ENCODE measurements around the gene PKDCC. TPM values are rescaled to one million over a fixed set of nuclear protein-coding genes. Genes with fewer than 3 reads are reported as not detected.

Gene PKDCC
- total RNA-seq, 4 donors from 2014 or later, result 80.7 to 150 (median 117) TPM

GRCh38 chr2:42101206-42102023 is 53.6 kb downstream of the PKDCC start:
- no peak for TF ChIP-seq CTCF (IDR thresholded peaks at IDR 0.05; ENCODE audit: low read depth)

DNA sequence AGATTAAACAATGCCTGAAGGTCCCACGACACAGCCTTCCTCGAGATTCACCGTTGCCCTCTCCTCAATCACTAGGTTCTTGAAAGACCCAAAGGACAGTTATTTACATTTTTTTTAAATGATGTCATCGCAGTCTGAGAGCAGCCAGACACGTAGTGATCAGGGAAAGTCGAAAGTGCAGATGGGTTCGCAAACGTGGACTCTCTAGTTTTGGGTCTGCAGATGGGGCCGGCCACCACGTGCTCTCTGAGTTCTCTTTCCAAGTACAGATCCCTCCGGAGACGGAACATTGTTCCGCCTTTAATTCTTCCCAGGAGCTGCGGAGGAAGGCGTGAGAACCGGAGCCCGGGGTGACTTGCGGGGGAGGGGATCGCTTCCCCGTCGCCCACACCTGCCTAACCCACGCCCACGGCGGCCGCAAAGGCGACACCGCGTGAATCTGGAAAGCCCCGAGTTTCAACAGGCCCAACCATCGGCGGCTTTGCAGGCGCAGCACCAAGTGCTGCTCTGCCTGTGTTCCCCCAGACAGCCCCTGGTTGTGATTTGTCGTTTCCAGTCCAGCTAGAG is 54.3 kb downstream of the PKDCC start:
- no peak for TF ChIP-seq CTCF (IDR thresholded peaks at IDR 0.05; ENCODE audit: low read depth)

DNA sequence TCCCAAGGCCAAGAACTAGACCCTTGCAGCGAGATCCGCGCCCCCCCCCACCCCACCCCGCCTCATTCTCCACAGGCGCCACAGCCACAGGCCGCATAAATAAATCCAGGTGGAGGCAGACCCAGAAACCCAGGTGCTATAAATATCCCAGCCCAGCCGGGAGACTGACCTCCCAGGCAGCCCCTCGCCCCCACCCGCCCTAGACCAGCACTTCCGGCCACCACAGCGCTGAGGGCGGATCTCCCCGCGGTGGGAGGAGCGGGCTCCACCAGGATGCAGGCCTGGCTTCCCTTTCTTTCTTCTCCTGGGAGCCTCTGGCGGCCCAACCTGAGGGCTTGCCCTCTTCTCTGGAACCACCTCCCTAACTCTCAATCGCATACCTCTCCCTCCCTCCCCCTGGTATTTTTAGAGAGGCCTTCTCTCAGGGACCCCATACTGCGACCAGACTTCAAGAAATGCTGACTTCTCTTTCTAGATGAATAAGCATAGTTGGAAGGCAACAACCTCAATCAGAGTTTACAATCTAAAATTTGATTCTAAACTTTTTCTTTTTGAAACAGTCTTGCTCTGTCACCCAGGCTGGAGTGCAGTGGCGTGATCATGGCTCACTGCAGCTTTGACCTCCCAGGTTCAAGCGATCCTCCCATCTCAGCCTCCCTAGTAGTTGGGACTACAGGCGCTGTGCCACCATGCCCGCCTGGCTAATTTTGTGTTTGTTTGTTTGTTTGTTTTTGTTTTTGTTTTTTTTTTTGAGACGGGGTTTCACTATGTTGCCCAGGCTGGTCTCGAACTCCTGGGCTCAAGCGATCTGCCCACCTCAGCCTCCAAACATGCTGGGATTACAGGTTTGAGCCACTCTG is 55.0 kb downstream of the PKDCC start:
- TF ChIP-seq CTCF (IDR thresholded peaks at IDR 0.05; ENCODE audit: low read depth), result no peak

DNA sequence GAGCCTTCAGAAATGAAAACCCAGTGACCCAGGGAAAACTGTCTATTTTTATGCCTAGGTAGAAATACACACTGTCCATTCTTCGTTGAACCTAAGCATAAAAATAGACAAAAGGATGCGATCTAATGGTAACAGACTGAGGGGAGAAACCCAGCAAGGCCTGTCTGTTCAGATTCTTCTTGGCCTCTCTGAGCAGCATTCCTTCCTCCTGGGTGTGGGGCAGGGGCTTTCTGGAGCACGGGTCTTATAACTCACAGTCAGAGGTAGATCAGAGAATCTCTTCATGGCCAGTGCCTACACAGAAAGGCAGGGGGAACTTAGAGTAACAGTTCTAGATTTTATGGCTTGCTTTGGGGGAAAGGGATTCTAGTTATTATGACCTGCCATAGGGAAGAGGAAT is 56.0 kb downstream of the PKDCC start:
- TF ChIP-seq CTCF (IDR thresholded peaks at IDR 0.05; ENCODE audit: low read depth), result no peak

DNA sequence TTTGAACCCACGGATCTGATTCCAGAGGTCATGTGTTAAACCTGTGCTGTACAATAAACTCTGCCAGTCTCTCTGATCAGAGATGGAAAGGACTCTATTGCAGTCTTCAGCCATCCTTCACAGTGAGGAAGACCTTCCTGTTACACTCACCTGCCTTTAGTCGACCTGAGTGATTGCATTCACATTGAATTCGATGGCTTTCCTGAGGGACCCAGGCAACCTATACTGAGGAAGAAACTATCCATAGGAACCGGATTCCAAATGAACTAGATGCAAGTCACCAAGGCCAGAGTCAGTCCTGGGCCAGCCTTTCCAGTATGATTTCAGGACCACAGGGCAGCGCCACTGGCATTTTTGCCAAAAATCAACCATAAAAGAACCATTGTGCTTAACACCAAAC is 56.8 kb downstream of the PKDCC start:
- no peak for TF ChIP-seq CTCF (IDR thresholded peaks at IDR 0.05; ENCODE audit: low read depth)

- no peak for TF ChIP-seq CTCF (IDR thresholded peaks at IDR 0.05; ENCODE audit: low read depth)
These were observed 57.8 kb downstream of the PKDCC start for GRCh38 chr2:42105330-42106256.
